ENCODE data around the gene ZNF775. TPM values are rescaled to one million over a fixed set of nuclear protein-coding genes. Genes with fewer than 3 reads are reported as not detected.

Gene ZNF775
- total and polyA plus RNA-seq, 2 of the 13 experiments (the other 11 are each of a cell fraction or from before 2014, with no cell fraction given): 3.1 to 3.2 TPM

DNA sequence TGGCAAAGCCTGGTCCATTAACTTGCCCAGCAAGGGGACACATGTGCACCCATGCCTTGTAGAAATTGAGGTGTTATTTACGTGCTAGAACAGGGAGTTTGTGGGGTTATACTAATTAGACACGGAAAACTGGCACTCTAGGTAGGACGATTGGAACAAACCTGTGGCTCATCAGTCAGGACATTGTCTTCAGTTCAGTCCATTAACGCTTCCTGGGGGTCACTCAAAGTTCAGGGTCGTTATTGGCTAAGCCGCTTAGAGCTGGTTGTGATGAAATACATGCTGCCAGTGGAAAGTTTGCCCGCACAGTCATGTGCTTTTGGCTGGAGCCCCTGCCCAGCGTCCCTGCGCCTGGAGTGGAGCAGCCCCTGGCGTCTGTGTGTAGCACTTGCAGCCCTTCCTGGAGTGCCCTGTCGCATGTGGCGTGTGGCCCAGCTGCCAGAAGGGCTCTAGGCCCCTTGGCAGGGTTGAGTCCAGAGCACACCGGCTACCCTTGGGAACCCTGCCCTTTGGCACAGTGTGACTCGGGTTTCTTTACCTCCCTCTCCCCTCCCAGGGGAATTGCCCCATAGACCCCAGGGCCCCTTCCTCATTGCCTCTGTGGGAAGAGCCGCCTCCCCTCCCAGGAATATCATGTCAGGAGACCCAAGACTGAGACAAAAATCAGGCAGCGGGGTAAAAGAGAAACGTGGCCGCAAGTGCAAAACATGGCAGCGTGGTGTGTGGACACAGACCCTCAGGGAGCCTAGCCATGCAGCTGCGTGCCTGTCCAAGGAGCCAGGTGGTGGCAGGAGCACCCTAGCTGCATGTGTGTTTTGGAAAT lies 9.8 kb downstream of the ZNF775 start (continued):
- TF ChIP-seq MTF1 (CRISPR knock-in tag; IDR thresholded peaks at IDR 0.05) (peak; percentile 56; the same call in 1 of the 2 replicates), ZNF354B (CRISPR knock-in tag; IDR thresholded peaks at IDR 0.05) (0 out of 2 replicates have a peak, but pooled peaks have one; percentile 10), ZNF703 (CRISPR knock-in tag; IDR thresholded peaks at IDR 0.05; ENCODE audit: borderline replicate concordance) (no peak), ZNF550 (CRISPR knock-in tag; IDR thresholded peaks at IDR 0.05; ENCODE audit: borderline replicate concordance) (no peak), ZNF577 (CRISPR knock-in tag; IDR thresholded peaks at IDR 0.05; ENCODE audit: borderline replicate concordance, low read depth) (no peak), MYNN (CRISPR knock-in tag; IDR thresholded peaks at IDR 0.05; ENCODE audit: low read depth) (0 out of 2 replicates have a peak, but pooled peaks have one; percentile 55), ZNF224 (CRISPR knock-in tag; IDR thresholded peaks at IDR 0.05) (0 out of 2 replicates have a peak, but pooled peaks have one; percentile 52), ZSCAN20 (CRISPR knock-in tag; IDR thresholded peaks at IDR 0.05; ENCODE audit: borderline replicate concordance) (peak; percentile 69; the same call in 1 of the 2 replicates), ZNF432 (CRISPR knock-in tag; IDR thresholded peaks at IDR 0.05; ENCODE audit: borderline replicate concordance) (no peak), ZNF782 (CRISPR knock-in tag; IDR thresholded peaks at IDR 0.05; ENCODE audit: borderline replicate concordance) (peak; percentile 72; the same call in 1 of the 2 replicates), POLR2G (IDR thresholded peaks at IDR 0.05; ENCODE audit: low read depth, low read length) (no peak; the same call in 1 of the 2 replicates), NR1H2 (CRISPR knock-in tag; IDR thresholded peaks at IDR 0.05; ENCODE audit: borderline replicate concordance, low read depth) (no peak), PRMT3 (CRISPR knock-in tag; IDR thresholded peaks at IDR 0.05; ENCODE audit: borderline replicate concordance, low read depth) (no peak), ZFP1 (CRISPR knock-in tag; IDR thresholded peaks at IDR 0.05) (peak; percentile 93; the same call in 1 of the 2 replicates), ZNF10 (CRISPR knock-in tag; IDR thresholded peaks at IDR 0.05; ENCODE audit: borderline replicate concordance, low read depth) (no peak)
- TF ChIP-seq, protein P1, sequence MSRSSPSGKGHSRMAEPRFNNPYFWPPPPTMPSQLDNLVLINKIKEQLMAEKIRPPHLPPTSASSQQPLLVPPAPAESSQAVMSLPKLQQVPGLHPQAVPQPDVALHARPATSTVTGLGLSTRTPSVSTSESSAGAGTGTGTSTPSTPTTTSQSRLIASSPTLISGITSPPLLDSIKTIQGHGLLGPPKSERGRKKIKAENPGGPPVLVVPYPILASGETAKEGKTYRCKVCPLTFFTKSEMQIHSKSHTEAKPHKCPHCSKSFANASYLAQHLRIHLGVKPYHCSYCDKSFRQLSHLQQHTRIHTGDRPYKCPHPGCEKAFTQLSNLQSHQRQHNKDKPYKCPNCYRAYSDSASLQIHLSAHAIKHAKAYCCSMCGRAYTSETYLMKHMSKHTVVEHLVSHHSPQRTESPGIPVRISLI (CRISPR knock-in tag; IDR thresholded peaks at IDR 0.05; ENCODE audit: borderline replicate concordance): peak; percentile 73; the same call in 1 of the 2 replicates
- TF ChIP-seq, protein P2, sequence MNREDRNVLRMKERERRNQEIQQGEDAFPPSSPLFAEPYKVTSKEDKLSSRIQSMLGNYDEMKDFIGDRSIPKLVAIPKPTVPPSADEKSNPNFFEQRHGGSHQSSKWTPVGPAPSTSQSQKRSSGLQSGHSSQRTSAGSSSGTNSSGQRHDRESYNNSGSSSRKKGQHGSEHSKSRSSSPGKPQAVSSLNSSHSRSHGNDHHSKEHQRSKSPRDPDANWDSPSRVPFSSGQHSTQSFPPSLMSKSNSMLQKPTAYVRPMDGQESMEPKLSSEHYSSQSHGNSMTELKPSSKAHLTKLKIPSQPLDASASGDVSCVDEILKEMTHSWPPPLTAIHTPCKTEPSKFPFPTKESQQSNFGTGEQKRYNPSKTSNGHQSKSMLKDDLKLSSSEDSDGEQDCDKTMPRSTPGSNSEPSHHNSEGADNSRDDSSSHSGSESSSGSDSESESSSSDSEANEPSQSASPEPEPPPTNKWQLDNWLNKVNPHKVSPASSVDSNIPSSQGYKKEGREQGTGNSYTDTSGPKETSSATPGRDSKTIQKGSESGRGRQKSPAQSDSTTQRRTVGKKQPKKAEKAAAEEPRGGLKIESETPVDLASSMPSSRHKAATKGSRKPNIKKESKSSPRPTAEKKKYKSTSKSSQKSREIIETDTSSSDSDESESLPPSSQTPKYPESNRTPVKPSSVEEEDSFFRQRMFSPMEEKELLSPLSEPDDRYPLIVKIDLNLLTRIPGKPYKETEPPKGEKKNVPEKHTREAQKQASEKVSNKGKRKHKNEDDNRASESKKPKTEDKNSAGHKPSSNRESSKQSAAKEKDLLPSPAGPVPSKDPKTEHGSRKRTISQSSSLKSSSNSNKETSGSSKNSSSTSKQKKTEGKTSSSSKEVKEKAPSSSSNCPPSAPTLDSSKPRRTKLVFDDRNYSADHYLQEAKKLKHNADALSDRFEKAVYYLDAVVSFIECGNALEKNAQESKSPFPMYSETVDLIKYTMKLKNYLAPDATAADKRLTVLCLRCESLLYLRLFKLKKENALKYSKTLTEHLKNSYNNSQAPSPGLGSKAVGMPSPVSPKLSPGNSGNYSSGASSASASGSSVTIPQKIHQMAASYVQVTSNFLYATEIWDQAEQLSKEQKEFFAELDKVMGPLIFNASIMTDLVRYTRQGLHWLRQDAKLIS (CRISPR knock-in tag; IDR thresholded peaks at IDR 0.05): peak; percentile 52; the same call in 1 of the 2 replicates
- TF ChIP-seq, protein P3, sequence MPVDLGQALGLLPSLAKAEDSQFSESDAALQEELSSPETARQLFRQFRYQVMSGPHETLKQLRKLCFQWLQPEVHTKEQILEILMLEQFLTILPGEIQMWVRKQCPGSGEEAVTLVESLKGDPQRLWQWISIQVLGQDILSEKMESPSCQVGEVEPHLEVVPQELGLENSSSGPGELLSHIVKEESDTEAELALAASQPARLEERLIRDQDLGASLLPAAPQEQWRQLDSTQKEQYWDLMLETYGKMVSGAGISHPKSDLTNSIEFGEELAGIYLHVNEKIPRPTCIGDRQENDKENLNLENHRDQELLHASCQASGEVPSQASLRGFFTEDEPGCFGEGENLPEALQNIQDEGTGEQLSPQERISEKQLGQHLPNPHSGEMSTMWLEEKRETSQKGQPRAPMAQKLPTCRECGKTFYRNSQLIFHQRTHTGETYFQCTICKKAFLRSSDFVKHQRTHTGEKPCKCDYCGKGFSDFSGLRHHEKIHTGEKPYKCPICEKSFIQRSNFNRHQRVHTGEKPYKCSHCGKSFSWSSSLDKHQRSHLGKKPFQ (CRISPR knock-in tag; IDR thresholded peaks at IDR 0.05; ENCODE audit: insufficient replicate concordance): no peak
- TF ChIP-seq, protein P4, sequence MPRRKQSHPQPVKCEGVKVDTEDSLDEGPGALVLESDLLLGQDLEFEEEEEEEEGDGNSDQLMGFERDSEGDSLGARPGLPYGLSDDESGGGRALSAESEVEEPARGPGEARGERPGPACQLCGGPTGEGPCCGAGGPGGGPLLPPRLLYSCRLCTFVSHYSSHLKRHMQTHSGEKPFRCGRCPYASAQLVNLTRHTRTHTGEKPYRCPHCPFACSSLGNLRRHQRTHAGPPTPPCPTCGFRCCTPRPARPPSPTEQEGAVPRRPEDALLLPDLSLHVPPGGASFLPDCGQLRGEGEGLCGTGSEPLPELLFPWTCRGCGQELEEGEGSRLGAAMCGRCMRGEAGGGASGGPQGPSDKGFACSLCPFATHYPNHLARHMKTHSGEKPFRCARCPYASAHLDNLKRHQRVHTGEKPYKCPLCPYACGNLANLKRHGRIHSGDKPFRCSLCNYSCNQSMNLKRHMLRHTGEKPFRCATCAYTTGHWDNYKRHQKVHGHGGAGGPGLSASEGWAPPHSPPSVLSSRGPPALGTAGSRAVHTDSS (CRISPR knock-in tag; conservative IDR thresholded peaks at IDR 0.05): 0 out of 2 replicates have a peak, but pooled peaks have one; percentile 68
